Occipital lobe (tissue), 2 donors: ENCODE results near the gene SPTBN5. TPM values are rescaled to one million over a fixed set of nuclear protein-coding genes. Genes with fewer than 3 reads are reported as not detected.

ENCODE experiments used
- DNase-seq: peaks from one replicate; lab custom pipeline; 2025; lab: John Stamatoyannopoulos, UW
- total RNA-seq: library from RNA; depleted of rRNA; stranded (reverse); fragments of >200 nt; gene quantifications from one replicate; pipeline ENCODE4 v1.2.3, GENCODE V29; 2014

Gene SPTBN5
- total RNA-seq, 1 donor from 2014 or later: 0.16 TPM

DNA sequence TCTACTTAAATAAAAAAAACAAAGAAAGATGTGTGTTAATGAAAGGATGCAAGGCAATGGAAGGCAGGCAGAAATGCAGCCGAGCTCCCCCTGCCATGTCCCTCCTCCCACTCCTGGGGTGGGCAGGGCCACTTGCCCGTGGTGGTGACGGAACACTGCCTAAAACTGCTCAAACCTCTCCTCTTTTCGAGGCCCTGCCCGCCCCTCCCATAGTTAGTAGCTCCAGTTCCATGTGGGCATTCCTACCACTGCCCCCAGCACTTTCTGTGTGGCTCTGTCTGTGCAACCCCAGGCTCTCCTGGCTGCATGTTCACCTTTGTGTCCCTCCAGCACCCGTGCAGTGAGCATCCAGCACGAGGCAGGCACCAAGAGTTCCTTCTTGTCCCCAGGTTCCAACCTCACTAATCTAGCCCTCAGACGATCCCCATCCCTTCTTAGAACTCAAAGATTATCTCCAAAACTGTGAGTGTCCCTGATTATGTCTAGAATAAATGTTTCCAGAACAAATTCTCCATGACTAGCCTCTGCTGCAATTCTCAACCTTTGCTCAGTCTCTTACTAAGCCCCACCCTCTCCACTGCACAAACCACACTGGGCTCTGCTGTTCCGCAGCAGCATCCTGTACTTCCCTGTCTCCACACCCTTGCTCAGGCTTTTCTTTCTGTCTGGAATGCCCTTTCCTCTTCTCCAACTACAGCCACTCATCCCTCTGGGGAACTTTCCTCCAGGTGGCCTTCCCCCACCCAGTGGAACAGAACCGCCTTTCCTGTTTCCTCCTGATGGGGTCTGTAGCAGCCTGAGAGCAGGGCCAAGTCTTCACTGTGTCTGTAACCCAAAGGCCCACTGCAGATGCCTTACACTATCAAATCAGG is 32.6 kb upstream of the SPTBN5 start:
- DNase-seq: no peak

DNA sequence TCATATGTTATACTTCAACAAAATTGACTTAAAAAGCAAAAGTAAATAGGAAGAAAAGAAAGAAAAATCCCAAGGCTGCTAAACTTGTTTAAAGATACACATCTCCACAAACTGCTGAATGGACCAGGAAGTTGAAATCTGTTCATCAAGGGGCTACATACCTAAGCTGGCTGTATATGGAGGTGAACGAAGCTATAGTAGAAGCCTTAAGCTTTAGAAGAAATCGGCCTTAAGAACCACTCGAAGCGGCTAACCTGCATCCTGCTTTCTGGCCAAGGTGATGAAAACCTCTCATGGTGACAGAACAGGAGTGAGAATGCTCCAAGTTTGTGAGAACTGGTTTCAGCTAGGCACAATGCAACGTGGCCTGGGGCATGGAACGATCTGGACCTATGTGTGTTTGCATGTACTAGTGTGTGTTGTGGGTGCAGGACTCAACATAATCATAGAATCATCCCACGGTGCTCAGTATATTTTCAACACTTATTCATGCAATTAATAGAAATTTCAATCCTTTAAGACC is 31.3 kb upstream of the SPTBN5 start:
- no peak for DNase-seq

DNA sequence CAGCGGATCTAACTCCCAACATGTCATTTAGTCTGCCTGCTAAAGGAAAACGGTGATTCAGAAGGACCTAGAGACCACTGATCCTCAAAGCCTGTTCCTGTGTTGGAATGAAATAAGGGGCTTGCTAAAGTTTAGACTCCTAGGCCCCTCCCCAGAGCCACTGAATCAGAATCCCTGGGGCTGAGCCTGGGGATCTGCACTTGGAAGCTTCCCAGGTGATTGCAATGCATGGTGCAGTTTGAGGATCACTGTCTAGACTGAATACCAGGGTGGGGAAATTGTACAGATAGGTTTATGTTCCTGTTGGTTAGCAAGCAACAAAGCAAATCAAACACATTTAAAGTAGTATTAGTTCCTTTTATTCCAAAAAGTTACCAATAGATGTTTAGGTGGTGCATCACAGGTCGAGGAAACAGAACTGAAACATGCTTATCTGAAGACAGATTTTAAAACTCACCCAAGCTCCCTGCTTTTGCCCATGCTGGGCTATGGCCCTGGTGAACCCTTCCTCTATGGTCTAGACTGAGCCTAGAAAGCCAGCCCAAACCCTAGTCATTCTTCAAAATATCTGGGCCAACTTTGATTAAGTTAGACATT is 29.6 kb upstream of the SPTBN5 start:
- DNase-seq: no peak

DNA sequence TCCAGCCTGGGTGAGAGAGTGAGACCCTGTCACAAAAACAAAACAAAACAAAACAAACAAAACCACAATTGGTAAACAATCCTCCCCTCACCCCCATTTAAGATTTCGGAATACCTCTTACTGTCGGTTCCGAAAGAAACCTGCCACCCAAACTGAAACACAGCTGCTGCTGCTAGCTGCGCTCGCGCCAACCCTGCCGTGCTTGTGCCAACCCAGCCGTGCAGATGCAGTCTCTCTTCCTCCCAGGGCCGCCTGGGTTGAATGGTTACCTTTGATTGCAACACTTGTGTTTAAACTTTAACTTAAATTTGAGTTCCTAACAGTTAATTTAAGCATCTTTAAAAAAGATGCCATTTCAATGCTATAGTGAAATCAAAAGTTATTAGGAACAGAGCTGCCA is 28.5 kb upstream of the SPTBN5 start:
- no peak for DNase-seq

DNA sequence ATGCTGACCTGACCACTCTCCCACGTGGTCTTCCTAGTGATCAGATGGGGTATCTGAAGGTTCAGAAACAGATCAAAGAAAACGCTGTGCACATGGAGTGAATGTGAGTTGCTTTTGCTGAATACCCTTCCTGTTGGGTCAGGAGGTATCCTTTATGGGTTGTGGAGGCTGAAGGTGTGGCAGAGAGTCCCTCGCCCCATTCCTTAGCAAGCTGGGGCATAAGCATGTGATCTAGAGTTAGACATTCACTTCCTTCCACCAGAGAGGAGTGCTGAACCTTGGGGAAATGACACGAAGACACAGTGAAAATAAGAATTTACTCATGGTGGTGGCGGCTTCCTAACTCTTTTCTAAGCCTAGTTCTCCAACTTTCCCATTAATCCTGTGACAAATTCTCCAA is 27.8 kb upstream of the SPTBN5 start:
- DNase-seq: no peak

DNA sequence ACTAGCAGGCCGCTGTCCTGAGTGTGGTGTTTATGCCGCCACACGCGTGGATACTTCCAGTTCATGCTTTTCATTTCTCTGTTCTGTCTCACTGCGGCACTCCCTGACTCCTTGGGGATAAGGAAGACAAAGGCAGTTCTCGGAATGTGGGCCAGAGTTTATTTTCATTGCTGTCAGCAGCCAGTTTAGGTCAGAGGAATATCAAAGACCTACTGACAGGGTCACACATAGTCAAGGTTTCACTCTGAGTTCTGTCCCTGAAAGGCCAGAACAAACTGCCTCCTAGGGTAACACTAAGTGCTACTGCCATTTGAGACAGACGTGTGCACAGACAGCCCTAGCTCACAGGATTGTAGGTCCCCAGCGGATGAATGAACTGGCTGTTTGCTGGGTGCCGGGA is 27.3 kb upstream of the SPTBN5 start:
- no peak for DNase-seq

DNA sequence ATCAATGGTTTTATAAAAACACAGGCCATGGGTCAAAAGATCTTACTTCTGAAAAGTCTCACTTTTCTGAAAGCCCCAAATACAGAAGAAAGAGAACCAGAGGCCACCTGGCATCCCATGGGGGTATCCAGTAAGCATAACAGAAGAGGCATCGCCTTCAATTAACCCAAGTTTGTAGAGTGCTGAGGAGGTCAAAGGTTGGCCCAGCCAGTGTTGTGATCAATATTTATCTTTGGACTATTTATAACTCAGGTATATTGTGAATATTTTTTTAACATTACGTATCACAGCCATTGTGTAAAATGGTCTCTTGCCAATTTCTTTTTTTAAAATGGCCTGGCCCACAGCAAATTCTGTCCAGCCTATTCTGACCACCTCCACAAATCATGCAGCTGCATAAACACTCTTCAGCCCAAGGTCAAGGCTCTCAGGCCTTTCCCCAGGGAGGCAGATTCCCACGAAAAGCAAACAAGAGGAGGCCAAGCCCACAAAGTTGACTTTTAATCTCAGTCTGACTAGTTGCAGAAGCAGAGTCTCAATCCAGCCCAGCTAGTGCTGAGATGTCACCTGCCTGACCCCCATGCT is 26.2 kb upstream of the SPTBN5 start:
- DNase-seq: no peak

DNA sequence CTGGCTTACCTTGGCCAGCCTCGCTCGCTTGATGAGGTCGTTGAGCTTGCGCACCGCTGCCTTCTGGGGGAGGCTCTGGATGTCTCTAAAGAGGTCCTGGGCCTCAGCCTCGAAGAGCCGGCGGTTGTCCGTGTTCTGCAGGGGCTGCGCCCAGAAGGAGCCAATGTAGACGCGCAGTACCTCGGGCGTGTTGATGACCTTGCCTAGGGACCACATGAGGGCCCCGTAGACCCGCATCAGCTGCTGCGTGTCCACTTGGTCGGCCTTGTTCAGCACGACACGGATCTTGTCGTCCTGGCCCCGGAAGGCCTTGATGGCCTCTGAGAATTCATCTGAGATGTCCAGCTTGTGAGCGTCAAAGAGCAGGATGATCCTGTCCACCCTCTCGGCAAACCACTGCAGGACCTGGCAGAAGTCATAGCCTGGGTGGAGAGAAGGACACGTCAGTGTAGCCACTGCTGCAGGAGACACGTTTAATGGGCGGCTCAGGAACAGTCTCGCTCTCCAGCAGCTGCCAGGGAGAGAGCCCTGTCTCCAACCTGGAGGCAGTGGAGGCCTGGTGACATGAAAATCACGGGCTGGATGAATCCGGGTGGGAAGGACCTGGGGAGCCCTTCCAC is 25.5 kb upstream of the SPTBN5 start:
- no peak for DNase-seq

DNA sequence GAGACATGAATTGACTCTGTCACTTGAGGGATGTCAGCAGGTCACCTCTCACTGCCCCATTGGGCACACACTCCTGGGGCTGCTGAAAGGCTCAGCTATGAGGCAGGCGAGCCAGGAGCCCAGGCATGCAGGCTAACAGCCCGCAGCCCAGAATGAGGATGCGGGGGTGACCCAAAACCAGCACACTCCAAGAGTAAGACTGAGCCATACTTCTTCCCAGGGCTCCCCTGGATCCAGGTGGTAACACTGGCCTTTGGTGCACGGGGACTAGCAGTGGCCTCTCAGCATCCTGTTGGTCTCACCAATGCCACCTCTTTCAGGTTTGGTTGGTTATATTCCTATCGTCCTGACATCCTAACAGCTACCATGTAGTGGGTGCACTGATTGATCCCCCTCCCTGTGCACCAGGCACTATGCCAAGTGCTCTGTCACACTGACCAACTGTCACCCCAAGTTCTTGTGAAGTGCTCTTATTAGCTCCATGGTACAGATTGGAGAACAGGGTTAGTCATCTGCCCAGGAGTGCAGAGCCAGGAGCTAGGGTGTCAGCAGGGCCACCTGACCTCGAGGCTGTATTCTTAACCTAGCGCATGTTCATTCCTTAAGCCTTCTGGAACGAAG is 24.8 kb upstream of the SPTBN5 start:
- no peak for DNase-seq

DNA sequence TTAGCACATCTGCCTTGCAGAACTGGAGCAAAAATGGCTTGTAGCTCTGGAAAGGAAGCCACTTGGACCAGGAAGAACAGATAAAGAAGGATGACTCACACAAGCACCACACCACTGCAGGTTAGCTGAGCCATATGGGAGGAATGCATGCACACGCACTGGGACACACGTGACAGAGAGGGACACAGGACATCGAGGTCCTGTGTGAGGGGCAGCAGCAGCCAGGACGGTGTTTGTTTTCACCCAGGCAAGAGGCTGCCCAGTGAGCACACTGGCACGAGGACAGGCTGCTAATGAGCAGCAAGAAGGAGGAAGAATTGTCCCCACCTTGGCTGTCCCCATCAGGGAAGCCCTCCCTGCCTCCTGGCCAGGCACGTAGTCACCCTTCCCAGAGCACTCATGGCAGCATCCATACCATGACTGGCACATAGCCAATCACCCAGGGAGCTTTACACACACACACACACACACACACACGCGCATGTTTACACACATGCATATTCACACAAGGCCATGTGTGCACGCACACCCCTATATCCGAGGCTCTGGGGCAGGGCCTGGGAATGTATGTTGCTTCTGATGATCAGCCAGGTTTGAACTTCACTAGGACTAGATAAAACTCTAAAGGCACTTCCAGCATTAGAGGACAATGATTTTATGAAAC is 24.0 kb upstream of the SPTBN5 start:
- peak; percentile 45 for DNase-seq

DNA sequence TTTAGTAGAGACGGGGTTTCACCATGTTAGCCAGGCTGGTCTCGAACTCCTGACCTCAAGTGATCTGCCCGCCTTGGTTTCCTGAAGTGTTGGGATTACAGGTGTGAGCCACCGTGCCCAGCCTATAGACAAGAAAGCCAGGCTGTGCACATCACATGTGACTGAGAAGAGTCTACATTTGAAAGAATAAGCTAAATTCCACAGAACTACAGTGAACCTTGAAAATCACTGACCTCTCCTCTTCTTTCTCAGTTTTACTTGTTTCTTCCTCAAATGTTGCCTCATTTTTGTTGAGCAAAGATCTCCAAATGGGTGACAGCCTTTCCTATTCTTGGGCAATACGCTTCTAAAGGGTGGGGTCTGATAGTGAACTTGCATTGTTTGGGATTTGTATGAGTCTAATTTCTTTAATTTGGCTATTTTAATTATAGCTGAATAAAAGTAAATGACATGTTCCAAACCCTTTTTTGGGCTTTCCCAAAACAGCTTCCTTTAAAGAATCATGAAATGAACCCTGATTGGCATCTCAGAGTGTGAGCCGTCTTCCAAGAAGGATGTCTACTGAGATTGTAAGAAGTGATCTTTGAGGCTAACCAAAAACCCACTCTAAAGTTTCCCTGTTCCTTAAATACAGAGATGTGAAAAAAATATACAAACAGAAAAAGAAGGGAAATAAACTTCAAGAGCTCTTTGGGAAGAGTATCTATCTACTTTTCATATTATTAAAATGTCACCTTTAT is 21.6 kb upstream of the SPTBN5 start:
- no peak for DNase-seq

DNA sequence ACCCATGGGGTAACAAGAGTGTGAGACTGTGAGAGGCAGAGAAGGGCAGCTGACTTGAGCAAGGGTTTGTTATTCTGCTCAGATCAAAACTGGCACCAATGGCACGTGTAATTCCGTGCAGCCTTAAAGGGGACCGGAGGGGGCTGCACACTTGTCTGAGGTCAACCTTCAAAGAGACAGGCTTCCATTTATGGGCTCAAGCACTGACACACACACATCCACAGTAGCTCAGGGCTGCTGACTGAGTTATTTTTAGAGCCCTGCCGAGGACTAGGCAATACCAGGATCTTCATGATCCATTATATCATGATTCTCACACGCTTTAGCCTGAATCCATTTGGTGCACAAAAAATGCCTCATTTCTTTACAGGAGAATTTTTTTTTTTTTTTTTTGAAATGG is 20.6 kb upstream of the SPTBN5 start:
- DNase-seq: no peak

DNA sequence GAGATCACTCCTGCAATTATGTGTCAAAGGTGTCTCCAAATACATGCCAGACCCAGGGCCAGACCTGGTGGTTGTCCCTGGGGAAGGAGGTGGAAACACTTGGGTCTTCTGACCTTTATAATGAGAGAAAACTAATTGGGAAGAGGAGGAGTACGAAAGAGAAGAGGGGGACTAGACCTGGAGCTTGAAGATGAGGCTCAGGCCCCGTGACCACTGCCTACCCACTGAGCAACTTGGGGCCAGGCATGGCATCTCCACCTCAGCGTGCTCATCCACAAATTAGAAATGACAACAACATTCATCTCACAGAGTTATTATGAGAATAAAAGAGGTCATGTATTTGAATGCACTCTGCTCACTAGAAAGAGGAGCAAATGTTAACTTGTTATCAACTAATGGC is 19.4 kb upstream of the SPTBN5 start:
- DNase-seq: no peak

DNA sequence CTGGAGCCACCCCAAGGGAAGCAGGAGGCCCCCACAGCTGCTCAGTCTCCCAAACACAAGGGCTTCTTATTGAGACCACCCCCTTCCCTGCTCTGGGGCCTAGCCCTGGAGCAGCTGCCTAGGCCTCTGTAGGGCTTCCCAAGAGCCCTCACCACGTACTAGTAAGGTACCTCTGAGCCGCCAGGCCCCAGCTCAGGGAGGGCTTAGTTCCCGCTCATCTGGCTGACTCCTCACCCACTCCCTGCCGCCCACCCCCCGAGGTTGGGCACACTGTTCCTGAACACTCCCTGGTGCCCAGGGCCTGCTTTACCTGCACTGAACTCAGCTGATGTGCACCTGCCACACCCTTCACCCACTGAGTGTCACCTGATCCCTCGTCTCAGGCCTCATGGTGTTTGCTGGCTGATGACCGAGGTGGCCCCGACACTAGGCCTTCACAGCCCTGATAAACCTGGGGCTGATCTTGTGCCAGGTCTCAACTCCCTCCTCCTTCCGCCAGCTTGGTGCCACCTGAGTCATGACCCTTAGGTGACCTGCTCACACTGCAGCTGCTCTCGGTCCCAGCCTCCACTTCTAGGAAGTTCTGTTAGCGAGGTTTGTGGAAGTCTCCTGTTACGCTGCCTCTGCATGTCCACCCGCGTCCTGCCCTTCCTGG is 18.0 kb upstream of the SPTBN5 start:
- DNase-seq: no peak

DNA sequence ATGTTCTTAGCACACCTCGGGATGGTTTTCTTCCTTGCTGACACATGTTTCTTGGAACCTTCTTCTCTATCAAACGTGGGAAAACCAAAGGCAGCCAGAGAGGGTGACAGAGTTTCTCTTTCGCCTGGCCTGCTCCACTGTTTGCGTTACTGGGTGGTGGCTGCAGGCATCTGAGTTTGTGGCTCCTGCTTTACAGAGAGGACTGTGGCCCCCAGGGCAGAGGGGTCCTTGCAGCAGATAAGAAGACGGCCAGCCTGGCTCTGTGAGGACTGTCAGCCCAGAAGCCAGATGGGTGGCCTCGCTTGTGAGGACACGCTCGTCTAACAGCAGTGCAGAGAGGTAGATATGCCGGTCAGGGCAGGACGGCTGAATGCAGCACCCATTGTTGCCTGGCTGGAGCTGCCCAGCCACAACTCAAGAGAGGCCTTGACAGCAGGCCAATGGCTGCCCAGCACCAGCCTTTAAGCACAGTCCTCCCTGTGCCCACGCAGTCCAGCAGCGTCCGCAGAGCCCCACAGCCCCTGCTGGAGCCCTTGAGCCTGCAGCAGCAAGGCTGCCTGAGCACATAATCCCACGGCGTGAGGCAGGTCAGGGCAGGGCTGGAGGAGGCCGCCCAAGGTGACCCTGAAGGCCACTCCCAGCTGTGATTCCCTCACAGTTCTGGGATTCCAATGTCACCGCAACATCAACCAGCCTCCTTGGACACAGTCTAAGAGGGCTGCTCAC is 15.0 kb upstream of the SPTBN5 start:
- no peak for DNase-seq

DNA sequence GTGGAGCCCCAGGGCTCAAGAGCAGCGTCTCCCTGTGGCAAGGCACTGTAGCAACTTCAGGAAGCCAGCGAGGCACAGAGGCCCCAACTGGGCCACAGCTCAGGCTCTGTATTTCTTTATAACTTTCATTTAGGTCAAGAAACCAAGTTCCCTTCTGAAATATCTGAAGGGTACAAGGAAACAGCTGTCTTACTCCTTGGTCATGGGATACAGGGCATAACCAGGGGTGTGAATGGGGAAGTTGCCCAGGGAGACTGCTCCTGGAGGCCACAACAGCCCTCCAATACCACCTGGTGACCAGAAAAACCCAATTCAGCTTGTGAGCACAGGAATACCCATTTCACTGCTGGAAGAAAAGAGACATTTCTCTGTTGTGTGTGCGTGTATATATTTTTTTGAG is 13.3 kb upstream of the SPTBN5 start:
- DNase-seq: no peak

DNA sequence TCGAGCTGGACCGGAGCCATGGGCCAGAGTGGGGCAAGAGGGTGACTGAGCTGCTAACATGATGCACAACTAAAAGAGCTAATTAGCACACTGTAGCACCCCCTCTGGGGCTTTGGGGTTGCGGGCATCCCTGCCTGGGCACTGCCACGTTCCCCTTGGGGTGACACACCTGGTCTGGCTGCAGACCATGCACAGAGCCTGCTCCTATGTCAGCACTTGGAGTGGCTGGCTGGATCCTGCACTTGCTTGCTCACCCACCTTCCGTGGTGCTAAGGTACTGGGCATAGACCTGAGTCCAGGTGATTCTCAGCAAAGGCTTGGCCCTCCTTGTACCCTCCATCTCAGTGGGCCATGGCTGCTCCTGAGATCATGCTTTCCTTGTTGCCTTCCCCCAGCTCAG is 12.8 kb upstream of the SPTBN5 start:
- DNase-seq: no peak

DNA sequence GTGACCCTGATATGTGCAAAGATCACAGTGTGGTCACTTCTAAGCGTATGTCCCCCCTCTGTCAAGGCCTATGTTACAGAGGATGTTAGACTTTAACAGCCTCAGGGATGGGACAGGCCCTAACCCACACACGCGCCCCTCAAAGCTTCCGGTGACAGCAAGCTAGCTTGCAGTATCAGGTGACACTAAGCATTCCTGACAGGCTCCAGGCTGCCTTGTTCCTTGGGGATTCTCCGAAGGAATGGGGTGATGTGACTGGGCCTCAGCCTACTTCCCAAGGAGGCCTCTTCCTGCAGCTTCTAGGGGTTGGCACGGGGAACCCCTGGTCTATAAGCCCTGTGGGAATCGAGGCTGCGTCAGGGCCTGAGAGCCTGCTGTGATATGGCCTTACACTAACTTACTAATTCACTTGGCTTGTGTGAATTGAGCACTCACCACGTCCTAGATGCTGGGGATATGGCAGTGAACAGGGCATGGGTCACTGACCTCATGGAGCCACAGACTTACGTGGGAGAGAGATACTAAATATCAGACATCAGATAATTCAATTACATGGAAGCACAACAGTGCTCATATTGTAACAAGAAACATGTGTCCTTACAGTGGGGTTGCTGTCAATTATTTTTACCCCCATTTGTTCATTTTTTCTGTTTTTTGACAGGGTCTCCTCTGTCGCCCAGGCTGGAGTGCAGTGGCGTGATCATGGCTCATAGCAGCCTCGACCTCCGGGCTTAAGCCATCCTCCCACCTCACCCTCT is 11.4 kb upstream of the SPTBN5 start:
- no peak for DNase-seq
